Measurements from ENCODE around the gene MST1.

Gene MST1

DNA sequence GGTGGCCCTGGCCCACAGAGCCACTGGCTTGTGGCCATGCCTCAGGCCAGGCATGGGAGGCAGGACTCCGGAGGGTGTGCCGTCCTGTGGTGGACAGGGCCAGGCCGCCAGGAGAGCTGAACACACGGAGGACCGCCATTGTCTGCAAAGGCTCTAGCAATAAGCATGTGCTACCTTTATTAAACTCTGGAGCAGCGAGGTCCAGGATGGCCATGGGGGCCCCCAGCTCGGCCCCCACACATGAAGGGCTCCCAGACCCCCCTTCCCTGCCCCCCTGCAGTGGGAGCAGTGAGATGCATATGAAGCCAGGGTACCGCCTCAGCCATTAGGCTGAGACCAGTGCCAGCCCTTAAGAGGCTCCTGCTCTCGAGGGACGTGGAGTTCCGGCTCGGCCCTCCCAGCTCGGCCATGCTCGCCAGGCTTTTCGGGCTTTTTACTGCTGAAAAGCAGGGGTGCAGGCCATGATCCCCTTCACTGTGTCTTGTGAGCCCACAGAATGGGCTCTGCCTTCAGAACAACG, 27.5 kb upstream of the MST1 start:
- Histone ChIP-seq H3K27ac (no peak overlapping the region), H3K9me3 (no peaks in the 10 kb centered on the region), H3K27me3 (peaks cover 14% of the 10 kb centered on the region), H3K36me3 (peaks cover 63% of the 10 kb centered on the region), H3K4me1 (ENCODE audit: control insufficient read depth in 1 of 2, insufficient read depth in 1 of 2, low read depth in 1 of 2, low read length in 1 of 2) (peaks cover 14 to 15% of the 10 kb centered on the region in 2 experiments), H3K4me3 (ENCODE audit: low read depth in 1 of 2, low read length in 1 of 2) (no peak overlapping the region)
- TF ChIP-seq, protein P1, sequence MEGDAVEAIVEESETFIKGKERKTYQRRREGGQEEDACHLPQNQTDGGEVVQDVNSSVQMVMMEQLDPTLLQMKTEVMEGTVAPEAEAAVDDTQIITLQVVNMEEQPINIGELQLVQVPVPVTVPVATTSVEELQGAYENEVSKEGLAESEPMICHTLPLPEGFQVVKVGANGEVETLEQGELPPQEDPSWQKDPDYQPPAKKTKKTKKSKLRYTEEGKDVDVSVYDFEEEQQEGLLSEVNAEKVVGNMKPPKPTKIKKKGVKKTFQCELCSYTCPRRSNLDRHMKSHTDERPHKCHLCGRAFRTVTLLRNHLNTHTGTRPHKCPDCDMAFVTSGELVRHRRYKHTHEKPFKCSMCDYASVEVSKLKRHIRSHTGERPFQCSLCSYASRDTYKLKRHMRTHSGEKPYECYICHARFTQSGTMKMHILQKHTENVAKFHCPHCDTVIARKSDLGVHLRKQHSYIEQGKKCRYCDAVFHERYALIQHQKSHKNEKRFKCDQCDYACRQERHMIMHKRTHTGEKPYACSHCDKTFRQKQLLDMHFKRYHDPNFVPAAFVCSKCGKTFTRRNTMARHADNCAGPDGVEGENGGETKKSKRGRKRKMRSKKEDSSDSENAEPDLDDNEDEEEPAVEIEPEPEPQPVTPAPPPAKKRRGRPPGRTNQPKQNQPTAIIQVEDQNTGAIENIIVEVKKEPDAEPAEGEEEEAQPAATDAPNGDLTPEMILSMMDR (IDR thresholded peaks at IDR 0.05) = no peak

DNA sequence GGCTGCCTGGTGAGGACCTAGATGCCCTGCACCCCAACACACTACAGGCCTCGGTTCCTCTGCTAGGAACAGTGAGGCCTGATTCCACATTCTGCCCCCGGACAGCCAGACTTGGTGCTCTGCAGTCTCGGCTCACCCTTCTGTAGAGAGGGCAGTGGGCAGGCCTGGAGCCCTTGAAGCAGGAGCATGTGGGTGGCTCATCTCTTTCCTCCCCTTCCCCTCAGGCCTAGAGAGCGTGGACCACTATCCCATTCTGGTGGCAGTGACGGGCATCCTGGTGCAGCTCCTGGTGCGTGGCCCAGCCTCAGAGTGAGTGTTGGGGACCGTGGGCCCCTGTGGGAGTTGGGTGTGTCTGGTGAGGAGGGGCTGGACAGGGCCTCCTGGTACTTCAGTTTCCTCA, 26.9 kb upstream of the MST1 start:
- no peaks in the 10 kb centered on the region for H3K9me3 ChIP-seq
- H3K36me3 ChIP-seq = peaks cover 63% of the 10 kb centered on the region
- peaks cover 14 to 15% of the 10 kb centered on the region in 2 experiments for H3K4me1 ChIP-seq (ENCODE audit: control insufficient read depth in 1 of 2, insufficient read depth in 1 of 2, low read depth in 1 of 2, low read length in 1 of 2)
- peaks cover 14% of the 10 kb centered on the region for H3K27me3 ChIP-seq
- H3K27ac ChIP-seq = no peak overlapping the region
- H3K4me3 ChIP-seq (ENCODE audit: low read depth in 1 of 2, low read length in 1 of 2) = no peak overlapping the region
- TF ChIP-seq, protein P1 (IDR thresholded peaks at IDR 0.05) = no peak

DNA sequence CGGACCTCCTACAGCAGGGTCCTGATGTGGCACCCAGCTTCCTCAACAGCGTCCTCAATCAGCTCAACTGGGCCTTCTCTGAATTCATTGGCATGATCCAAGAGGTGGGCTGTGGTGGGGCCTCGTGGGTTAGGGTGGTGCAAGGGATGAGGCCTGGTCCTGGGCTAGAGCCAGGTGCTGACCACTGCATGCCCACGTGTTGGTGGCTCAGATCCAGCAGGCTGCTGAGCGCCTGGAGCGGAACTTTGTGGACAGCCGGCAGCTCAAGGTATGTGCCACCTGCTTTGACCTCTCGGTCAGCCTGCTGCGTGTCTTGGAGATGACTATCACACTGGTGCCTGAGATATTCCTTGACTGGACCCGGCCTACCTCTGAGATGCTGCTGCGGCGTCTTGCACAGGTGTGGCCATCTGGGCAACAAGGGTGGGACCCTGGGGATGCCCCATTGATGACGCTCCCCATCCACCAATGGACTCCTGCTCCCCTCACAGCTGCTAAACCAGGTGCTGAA, 26.4 kb upstream of the MST1 start:
- H3K36me3 ChIP-seq = peaks cover 61% of the 10 kb centered on the region
- H3K9me3 ChIP-seq = no peaks in the 10 kb centered on the region
- peaks cover 14 to 15% of the 10 kb centered on the region in 2 experiments for H3K4me1 ChIP-seq (ENCODE audit: control insufficient read depth in 1 of 2, insufficient read depth in 1 of 2, low read depth in 1 of 2, low read length in 1 of 2)

DNA sequence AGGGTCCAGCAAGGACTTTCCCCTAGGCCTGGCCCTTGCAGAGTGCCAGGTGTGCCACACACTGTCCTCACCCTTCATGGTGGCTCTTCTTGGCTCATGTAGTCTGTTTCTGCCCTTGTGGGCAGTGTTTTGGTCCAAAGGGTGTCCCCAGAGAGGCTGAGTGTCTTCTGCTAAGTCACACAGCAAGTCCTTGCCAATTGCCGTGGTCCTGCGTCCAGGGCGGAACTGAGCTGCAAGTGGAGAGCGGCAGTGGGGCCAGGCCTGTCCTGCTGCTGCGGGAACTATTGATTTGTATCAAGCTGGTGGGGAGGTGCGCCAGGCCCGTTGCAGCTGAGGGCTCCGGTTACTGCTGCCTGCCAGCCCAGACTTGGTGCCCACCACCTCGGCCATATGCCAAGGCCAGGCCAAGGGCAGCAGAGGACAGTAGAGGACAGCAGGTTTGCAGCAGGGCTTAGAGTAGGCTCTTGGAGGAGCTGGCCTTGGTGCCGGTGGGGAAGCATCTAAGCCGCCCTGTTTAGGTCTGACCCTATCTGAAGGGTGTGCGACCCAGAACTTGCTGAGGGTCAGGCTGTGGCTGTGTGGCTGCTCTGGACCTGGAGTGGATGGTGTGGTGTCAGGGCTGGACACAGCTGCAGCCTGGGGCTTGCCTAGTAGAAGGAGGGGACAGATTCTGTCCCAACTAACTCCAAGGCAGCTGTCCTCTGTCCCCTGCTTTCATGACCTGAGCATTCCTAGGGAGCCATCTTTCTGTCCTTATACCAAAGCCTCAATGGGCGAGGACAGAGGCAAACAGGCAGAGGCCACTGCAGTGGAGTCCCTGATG, 25.7 kb upstream of the MST1 start:
- TF ChIP-seq, protein P1 (IDR thresholded peaks at IDR 0.05) = no peak
- peaks cover 57% of the 10 kb centered on the region for H3K36me3 ChIP-seq
- no peaks in the 10 kb centered on the region for H3K9me3 ChIP-seq
- no peak overlapping the region for H3K27ac ChIP-seq
- peaks cover 14% of the 10 kb centered on the region for H3K27me3 ChIP-seq
- H3K4me3 ChIP-seq (ENCODE audit: low read depth in 1 of 2, low read length in 1 of 2) = no peak overlapping the region
- H3K4me1 ChIP-seq (ENCODE audit: control insufficient read depth in 1 of 2, insufficient read depth in 1 of 2, low read depth in 1 of 2, low read length in 1 of 2) = peaks cover 14% of the 10 kb centered on the region in 2 experiments

More for the DNA sequence above, 26.4 kb upstream of the MST1 start:
- TF ChIP-seq, protein P1 (IDR thresholded peaks at IDR 0.05) = no peak
- no peak overlapping the region for H3K4me3 ChIP-seq (ENCODE audit: low read depth in 1 of 2, low read length in 1 of 2)
- H3K27ac ChIP-seq = no peak overlapping the region
- peaks cover 14% of the 10 kb centered on the region for H3K27me3 ChIP-seq

DNA sequence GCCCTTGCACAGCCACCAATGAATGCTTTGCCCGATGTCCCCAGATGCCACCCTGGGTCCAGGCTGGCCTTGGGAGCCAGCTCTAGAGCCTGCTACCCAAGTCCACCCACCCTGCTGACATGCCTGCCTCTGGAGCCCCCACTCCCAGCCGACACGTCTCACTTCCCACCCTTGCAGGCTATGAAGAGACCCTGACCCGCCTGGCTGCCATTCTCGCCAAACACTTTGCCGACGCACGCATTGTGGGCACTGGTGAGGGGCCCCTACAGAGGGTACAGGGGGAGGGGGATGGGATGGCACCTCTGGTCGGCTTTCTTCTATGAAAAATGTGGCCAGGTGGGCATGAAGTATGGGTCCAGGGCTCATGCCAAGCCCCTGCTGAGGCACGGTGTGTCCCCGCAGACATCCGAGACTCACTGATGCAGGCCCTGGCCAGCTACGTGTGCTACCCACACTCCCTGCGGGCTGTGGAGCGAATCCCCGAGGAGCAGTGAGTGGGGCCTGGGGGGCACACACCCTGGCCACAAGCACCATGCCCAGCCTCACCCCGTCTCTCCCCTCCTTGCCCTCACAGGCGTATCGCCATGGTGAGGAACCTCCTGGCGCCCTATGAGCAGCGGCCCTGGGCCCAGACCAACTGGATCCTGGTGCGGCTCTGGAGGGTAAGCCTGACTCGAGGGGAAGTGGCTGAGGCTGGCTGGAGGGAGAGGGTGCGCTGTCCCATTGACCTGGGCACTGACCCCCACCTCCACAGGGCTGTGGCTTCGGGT, 24.2 kb upstream of the MST1 start:
- Histone ChIP-seq H3K4me3 (ENCODE audit: low read depth in 1 of 2, low read length in 1 of 2) (no peak overlapping the region), H3K27ac (no peak overlapping the region), H3K4me1 (ENCODE audit: control insufficient read depth in 1 of 2, insufficient read depth in 1 of 2, low read depth in 1 of 2, low read length in 1 of 2) (peaks cover under 1 to 1% of the 10 kb centered on the region in 2 experiments), H3K9me3 (no peaks in the 10 kb centered on the region), H3K27me3 (peaks cover 7% of the 10 kb centered on the region), H3K36me3 (peaks cover 59% of the 10 kb centered on the region)
- TF ChIP-seq, protein P1 (IDR thresholded peaks at IDR 0.05) = no peak

All from neutrophil (primary cell).